Measurements from ENCODE around the gene RDH11. TPM values are rescaled to one million over a fixed set of nuclear protein-coding genes. Genes with fewer than 3 reads are reported as not detected.

RDH11 gene
- polyA plus RNA-seq, 3 donors: 64.9 to 70.7 (median 65.4) TPM

- Mint-ChIP-seq H3K4me1 (no peaks in the 10 kb centered on the region), H3K9me3 (peaks cover 0 to 13% (median 3%) of the 10 kb centered on the region in 7 donors), H3K4me3 (no peak overlapping the region), H3K27me3 (ENCODE audit: low read depth in 3 of 3) (peaks cover 5 to 7% (median 7%) of the 10 kb centered on the region in 3 donors), H3K27ac (no peak overlapping the region), H3K36me3 (no peaks in the 10 kb centered on the region)
- TF ChIP-seq, protein P1, sequence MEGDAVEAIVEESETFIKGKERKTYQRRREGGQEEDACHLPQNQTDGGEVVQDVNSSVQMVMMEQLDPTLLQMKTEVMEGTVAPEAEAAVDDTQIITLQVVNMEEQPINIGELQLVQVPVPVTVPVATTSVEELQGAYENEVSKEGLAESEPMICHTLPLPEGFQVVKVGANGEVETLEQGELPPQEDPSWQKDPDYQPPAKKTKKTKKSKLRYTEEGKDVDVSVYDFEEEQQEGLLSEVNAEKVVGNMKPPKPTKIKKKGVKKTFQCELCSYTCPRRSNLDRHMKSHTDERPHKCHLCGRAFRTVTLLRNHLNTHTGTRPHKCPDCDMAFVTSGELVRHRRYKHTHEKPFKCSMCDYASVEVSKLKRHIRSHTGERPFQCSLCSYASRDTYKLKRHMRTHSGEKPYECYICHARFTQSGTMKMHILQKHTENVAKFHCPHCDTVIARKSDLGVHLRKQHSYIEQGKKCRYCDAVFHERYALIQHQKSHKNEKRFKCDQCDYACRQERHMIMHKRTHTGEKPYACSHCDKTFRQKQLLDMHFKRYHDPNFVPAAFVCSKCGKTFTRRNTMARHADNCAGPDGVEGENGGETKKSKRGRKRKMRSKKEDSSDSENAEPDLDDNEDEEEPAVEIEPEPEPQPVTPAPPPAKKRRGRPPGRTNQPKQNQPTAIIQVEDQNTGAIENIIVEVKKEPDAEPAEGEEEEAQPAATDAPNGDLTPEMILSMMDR (IDR thresholded peaks at IDR 0.05): no peak
- Histone ChIP-seq H3K9ac (ENCODE audit: insufficient read depth, low read length, poor library complexity, severe bottlenecking) (no peak overlapping the region), H3K4me3 (replicated peaks in 1 of 3; ENCODE audit: low read depth in 2 of 3, low read length in 3 of 3) (no peak overlapping the region), H3K4me2 (replicated peaks; ENCODE audit: extremely low read depth, low read length, poor library complexity, severe bottlenecking) (no peak overlapping the region), H3K27me3 (ENCODE audit: control insufficient read depth in 2 of 2, insufficient read depth in 2 of 2, low read length in 2 of 2) (peaks cover 5 to 6% of the 10 kb centered on the region in 2 donors), H3K27ac (ENCODE audit: low read depth in 1 of 2, low read length in 2 of 2) (no peak overlapping the region), H2AFZ (ENCODE audit: insufficient read depth, low read depth, low read length, poor library complexity, severe bottlenecking) (no peak overlapping the region), H3K36me3 (replicated peaks in 1 of 2; ENCODE audit: control insufficient read depth in 1 of 2, insufficient read depth in 2 of 2, low read length in 2 of 2) (no peaks in the 10 kb centered on the region), H3K9me3 (replicated peaks in 1 of 2; ENCODE audit: control insufficient read depth in 1 of 2, insufficient read depth in 1 of 2, low read length in 2 of 2) (peaks cover 0 to 3% of the 10 kb centered on the region in 2 donors), H3K4me1 (ENCODE audit: control insufficient read depth in 1 of 2, insufficient read depth in 2 of 2, low read length in 2 of 2) (no peaks in the 10 kb centered on the region), H3K79me2 (ENCODE audit: insufficient read depth, low read length) (no peaks in the 10 kb centered on the region), H4K20me1 (ENCODE audit: insufficient read depth, low read length) (no peaks in the 10 kb centered on the region)
- intact Hi-C loops (cut with micrococcal nuclease): no loop called here
- DNase-seq: no peak
Measured at GRCh38 chr14:67728258-67728657, 32.7 kb upstream of the RDH11 start.

DNA sequence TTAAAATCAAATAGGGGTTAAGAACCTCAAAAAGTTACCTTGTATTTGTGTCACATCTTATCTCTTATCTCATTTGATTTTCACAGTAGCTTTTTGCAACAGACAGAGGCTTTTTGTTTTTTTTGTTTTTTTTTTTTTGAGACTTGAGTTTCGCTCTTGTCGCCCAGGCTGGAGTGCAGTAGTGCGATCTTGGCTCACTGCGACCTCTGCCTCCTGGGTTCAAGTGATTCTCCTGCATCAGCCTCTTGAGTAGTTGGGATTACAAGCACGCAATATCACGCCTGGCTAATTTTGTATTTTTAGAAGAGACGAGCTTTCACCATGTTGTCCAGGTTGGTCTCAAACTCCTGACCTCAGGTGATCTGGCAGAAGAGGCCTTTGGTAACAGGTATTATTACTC, 31.8 kb upstream of the RDH11 start:
- Histone ChIP-seq H3K27ac (ENCODE audit: low read depth in 1 of 2, low read length in 2 of 2) (no peak overlapping the region), H3K4me1 (ENCODE audit: control insufficient read depth in 1 of 2, insufficient read depth in 2 of 2, low read length in 2 of 2) (peaks cover 4 to 5% of the 10 kb centered on the region in 2 donors), H3K36me3 (replicated peaks in 1 of 2; ENCODE audit: control insufficient read depth in 1 of 2, insufficient read depth in 2 of 2, low read length in 2 of 2) (no peaks in the 10 kb centered on the region), H3K4me3 (replicated peaks in 1 of 3; ENCODE audit: low read depth in 2 of 3, low read length in 3 of 3) (no peak overlapping the region), H3K4me2 (replicated peaks; ENCODE audit: extremely low read depth, low read length, poor library complexity, severe bottlenecking) (no peak overlapping the region), H4K20me1 (ENCODE audit: insufficient read depth, low read length) (no peaks in the 10 kb centered on the region), H3K9ac (ENCODE audit: insufficient read depth, low read length, poor library complexity, severe bottlenecking) (no peak overlapping the region), H3K79me2 (ENCODE audit: insufficient read depth, low read length) (no peaks in the 10 kb centered on the region), H3K27me3 (ENCODE audit: control insufficient read depth in 2 of 2, insufficient read depth in 2 of 2, low read length in 2 of 2) (peaks cover 6 to 13% of the 10 kb centered on the region in 2 donors), H3K9me3 (replicated peaks in 1 of 2; ENCODE audit: control insufficient read depth in 1 of 2, insufficient read depth in 1 of 2, low read length in 2 of 2) (peaks cover 0 to 3% of the 10 kb centered on the region in 2 donors), H2AFZ (ENCODE audit: insufficient read depth, low read depth, low read length, poor library complexity, severe bottlenecking) (no peak overlapping the region)
- Mint-ChIP-seq H3K4me3 (no peak overlapping the region), H3K27me3 (ENCODE audit: low read depth in 3 of 3) (peaks cover 8 to 15% (median 10%) of the 10 kb centered on the region in 3 donors), H3K36me3 (no peaks in the 10 kb centered on the region), H3K27ac (no peak overlapping the region), H3K4me1 (peaks cover 8% of the 10 kb centered on the region), H3K9me3 (peaks cover 0 to 15% (median 3%) of the 10 kb centered on the region in 7 donors)
- DNase-seq: no peak
- TF ChIP-seq, protein P1 (IDR thresholded peaks at IDR 0.05): no peak
- intact Hi-C loops (cut with micrococcal nuclease): no loop called here
- WGBS (ENCODE audit: insufficient coverage): 92% methylated on average over 3 of the region's 7 CpGs
